ENCODE results near the gene AGER.

GRCh38 chr6:32191696-32192607 lies 7.9 kb upstream of the AGER start:
- no peak for TF ChIP-seq CTCF (IDR thresholded peaks at IDR 0.05)
- no peak for TF ChIP-seq POLR2A (IDR thresholded peaks at IDR 0.05)
